ENCODE data around the gene SGSH.

DNA sequence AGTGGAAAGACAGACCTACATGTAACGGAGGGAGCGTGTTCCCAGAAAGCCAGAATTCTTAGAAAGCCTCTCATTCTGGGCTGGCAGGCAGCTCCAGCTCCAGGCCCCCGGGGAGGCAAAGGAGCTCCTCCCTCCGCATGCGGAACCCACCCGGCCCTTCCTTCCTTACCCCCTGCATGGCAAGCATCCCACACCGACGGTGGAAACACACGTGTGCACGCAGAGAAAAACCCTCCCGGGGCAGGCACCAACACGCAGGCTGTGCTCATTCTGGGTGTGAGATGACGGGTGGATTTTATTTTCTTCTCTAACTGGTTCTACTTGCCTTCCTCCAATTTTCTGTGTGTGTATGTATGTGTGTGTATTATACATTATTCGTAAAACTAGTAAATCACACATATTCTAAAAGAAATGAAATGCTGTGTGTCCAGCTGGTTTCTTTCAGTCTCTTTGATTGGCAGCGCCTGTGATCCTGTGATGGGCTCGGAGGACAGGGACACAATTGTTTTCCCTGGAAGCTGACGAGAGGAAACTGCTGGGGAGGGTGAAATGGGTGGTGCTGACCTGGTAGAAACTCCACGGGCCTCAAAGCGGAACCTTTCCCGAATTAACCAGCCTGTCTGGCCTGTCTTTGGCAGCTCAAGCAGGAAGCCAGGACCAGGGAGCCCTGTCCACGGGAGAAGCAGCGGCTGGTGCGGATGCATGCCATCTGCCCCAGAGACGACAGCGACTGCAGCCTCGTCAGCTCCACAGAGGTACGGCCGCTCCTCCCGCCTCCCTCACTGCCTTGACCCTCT, 28.1 kb downstream of the SGSH start:
- TF ChIP-seq, protein P1, sequence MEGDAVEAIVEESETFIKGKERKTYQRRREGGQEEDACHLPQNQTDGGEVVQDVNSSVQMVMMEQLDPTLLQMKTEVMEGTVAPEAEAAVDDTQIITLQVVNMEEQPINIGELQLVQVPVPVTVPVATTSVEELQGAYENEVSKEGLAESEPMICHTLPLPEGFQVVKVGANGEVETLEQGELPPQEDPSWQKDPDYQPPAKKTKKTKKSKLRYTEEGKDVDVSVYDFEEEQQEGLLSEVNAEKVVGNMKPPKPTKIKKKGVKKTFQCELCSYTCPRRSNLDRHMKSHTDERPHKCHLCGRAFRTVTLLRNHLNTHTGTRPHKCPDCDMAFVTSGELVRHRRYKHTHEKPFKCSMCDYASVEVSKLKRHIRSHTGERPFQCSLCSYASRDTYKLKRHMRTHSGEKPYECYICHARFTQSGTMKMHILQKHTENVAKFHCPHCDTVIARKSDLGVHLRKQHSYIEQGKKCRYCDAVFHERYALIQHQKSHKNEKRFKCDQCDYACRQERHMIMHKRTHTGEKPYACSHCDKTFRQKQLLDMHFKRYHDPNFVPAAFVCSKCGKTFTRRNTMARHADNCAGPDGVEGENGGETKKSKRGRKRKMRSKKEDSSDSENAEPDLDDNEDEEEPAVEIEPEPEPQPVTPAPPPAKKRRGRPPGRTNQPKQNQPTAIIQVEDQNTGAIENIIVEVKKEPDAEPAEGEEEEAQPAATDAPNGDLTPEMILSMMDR (IDR thresholded peaks at IDR 0.05; ENCODE audit: insufficient read depth, low read length, poor library complexity, severe bottlenecking), result no peak
- TF ChIP-seq EZH2phosphoT487 (conservative IDR thresholded peaks at IDR 0.05; ENCODE audit: low read length), result no peak
